ENCODE results near the gene BBX.
"Not testable (repeated sequence)": the region's sequence is repeated elsewhere in the genome, so short reads cannot be mapped to it uniquely, and the experiment has no call there.

Gene BBX

DNA sequence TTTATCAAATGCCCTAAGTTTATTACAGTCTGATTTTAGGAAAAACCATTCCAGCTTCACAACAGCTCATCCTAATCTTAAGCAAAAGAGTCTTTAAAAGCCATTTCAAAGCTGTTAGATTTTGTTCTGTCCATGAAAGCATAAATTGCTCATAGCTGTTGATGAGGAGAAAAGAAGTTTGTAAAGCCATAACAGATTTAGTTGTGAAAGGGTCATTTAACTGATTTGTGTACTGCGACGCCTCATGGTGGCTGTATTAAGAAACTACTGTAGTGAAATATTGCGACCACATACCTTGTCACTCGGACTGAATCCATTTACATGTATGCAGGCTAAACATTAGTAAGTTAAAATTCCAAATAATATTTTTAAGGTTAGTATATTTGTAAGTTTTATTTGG is 20.9 kb downstream of the BBX start:
- DNase-seq, result no peak

DNA sequence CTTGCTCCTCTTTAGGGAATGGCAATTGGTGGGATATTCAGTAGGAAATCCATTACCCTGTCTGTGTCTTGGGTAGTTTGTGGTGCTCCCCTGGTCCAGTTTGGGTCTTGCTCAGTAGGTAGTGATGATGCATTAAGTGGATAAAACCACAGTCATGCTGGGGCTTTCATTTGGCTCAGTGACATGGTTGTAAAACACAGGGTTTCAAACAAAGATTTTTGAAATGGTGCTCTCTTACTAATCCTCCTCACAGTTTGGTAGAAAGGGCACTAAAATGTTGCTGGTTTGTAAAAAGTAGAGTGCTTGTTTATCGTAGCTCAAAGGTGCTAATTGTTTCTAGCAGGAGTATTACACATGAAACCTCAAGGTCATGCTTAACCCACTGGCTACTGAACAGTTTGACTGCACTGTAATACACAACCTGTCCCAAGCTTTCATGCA is 22.9 kb downstream of the BBX start:
- DNase-seq, result no peak

DNA sequence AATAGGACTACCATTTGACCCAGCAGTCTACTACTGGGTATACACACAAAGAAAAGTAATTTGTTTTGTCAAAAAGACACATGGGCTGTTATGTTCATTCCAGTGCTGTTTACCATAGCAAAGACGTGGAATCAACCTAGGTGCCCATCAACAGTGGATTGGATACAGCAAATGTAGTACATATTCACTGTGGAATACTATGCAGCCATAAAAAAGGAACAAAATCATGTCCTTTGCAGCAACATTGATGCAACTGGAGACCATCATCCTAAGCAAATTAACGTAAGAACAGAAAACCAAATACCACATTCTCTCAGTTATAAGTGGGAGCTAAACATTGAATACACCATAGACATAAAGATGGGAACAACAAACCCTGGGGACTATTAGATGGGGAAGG is 25.8 kb downstream of the BBX start:
- no peak for DNase-seq

DNA sequence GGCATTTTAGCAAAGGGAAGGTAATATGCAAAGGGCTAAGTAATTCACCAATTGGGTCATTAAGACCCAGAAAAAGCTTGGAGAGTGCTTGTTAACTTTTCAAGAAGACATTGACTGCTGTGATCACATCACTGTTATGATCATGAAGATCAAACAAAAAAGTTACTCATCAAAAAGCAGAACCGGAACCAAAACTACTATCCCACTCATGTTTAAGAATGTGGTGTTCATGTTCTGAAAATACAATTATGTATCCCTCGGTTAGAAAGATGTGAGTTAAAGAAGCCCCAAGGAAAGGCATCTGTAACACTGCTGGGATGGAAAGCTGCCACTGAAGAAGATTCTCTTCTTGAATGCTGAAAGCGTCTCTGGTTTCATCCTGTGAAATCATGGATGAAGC is 32.6 kb downstream of the BBX start:
- no peak for DNase-seq

DNA sequence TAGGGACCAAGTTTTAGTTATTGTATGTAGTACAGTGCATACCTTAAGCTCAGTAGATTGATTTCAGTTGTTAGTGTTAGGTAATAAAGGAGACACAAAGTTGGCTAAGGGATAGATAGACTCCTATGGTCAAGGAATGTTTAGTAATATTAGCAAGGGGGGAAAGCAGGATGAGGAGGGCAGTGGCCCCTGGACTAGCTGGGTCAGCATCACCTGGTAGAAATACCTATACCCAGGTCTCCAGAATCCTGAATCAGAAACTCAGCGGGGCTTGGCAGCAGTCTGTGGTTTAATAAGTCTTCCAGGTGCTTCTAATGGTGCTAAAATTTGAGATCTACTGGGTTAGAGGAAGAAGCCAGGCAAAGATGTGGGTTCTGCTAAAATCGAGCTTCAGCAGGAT is 35.0 kb downstream of the BBX start:
- no peak for DNase-seq

DNA sequence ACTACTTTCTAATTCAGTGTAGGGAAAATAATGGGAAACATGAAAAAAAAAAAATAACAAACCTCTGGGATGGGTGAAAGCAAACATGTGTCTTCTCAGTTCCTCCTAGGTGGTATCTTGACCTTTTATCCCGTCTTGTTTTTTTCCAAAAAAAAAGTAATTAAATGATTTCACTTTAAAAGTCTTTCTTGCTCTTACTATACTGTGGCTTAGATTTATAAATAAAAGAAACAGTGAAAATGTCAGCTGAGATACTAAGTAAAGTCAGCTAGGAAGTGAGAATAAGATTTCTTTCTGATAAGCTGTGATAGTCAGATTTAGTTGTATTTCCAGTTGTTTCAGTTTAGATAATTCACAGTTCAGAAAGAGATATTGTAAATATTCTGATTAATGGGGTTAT is 37.4 kb downstream of the BBX start:
- no peak for DNase-seq

DNA sequence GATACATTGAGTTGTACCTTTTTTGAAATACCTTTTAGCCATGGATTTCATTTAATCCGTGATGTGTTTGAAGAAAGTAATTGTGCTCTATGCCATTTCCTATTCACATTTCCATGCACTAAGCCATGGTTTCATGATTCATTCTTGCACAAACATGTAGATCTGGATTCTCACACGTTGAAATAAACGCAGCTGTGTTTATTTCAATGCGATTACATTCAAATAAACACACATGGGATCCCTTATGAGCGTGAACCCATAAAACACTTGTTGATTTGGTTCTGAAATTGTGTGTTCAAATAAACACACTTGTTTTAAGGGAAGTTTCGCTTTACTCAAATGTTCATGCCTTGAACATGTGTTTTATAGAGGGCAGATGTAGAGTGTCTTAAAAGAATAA is 39.2 kb downstream of the BBX start:
- DNase-seq, result no peak

DNA sequence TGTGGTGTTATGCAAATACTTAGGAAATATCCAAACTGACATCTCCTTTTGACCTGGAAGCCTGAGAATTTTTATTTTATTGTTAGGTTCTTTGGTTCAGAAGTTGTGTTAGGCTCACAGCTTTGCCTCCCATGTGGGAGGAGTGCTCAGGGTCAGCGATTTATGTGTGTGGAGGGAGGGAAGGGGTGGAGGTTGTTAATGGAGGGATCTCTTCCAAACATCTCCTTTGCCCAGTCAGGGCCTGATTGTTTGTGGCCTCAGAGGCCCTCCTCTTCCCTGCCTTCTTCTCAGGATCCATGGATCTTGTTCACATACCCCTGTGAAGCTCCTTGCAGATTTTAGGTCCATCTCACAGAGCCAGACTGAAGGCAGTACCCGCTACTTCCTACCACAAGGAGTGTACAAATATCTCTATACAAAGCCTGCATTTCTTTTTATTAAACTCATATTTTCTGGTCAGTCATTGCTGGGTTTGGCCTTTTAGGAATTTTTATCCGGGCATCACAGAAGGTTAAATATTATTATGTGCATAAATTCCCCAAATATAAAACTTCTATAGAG is 40.3 kb downstream of the BBX start:
- no peak for DNase-seq

DNA sequence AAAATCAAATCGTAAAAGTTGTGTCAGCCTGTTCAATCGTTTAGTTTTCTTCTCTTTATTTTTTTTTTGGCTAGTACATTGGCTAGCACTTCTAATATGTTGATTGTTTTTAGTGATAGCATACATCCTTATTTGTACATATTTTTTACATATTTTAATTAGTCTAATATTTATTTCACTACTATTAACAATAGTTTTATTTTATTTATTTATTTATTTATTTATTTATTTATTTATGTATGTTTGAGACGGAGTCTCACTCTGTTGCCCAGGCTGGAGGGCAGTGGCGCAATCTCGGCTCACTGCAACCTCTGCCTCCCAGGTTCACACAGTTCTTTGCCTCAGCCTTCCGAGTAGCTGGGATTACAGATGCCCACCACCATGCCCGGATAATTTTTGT is 42.5 kb downstream of the BBX start:
- not testable (repeated sequence) for DNase-seq

DNA sequence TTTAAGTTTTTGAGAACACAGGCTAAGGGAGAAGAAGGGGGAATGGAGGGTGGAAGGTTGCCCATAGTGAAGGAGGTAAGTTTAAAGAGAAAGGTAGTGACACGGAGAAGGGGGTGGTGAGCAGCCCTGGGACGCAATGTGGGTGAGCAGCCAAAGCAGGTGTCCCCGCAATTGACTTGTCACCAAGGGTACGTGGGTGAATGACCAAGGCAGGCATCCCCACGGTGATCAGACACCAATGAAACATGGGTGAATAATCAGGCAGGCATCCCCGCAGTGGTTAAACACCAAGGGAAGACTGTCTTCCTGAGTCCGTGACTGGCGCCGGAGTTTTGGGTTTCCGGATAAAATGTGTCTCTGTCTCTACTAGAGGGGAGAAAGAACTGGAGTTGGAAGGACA is 48.3 kb downstream of the BBX start:
- not testable (repeated sequence) for DNase-seq

DNA sequence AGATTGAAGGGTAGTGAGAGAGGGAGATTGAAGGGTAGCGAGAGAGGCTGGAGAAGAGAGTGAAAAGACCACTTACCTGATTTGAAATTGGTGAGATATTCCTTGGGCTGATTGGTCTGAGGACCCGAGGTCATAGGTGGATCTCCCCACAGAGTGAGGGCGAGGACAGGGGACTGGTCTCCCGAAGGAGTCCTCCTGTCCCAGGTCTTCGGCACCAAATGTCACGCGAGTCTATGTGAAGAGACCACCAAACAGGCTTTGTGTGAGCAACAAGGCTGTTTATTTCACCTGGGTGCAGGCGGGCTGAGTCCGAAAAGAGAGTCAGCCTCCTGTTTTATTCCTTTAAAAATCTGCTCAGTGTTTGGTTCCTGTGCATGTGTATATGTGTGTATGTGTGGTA is 48.7 kb downstream of the BBX start:
- not testable (repeated sequence) for DNase-seq

DNA sequence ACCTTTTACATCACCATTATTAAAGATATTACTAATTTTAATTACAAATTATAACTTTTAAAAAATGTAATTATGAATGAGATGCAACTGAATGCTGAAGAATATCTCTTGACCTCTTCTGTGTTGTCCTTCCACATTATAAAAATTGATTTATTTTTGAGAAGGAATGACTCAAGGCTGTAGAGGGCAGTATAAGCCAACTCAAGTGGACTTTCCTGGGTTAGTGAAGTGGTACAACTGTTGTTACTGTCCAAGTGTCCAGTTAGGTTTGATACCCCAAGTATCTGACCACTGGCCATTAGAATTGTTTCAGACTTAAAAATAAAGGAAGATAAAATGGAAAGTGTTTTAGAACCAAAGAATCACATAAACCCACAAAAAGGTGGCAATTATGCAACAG is 51.9 kb downstream of the BBX start:
- DNase-seq, result no peak

DNA sequence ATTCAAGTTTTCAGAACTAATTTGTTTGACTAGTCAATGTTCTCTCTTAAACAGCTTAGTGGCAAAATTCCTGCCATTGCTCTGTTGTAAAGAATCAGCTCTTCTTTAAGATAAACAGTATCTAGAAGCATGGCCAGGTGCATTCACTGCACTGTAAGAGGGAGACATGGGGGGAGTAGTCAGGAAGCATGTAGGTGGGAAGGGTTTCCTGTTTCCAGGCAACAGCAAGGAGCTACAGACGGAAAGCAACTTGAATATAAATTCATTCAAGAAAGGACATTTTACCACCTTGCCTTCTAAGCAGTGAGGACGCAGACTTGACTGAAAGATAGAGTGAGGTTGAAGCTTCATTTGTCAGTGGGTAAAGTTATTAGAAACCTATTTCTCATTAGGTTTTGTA is 55.3 kb downstream of the BBX start:
- DNase-seq, result no peak

DNA sequence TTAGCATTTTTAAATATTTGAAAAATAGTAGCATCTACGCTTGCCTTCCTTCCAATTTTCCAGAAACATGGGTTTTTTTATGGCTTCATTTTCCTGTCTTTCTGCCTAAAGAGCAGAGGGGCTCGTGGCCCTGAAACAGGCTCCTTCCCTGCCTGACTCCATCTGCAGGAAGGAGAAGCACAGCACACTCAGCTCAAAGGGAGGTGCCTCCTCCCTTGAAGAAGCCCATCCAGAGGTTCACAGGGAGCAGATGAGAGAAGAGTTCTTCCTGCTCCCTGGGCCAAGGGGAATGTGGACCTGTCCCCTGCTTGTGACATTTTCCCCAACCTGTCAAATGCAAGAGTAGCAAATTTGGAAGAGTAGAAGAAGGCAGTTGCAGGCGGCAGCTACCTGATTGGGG is 55.8 kb downstream of the BBX start:
- no peak for DNase-seq

DNA sequence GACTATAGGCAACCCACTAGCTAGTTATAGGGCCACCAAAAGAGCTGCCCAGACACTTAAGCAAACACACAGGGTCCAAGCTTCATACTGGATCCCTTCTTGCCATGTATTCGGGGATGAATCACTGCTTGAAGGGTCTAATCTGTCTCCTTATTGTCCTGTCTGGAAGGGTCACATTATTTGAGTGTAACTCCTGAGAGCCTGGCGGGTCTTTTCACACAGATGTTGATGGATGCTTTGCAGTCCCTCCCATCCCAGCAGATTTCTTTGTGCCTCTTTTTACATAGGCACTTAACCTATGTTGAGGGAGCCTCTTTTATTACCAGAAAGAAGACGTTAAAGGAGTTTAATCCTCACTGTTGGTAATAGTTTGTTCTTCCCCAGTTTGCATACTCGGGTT is 56.6 kb downstream of the BBX start:
- DNase-seq, result no peak

DNA sequence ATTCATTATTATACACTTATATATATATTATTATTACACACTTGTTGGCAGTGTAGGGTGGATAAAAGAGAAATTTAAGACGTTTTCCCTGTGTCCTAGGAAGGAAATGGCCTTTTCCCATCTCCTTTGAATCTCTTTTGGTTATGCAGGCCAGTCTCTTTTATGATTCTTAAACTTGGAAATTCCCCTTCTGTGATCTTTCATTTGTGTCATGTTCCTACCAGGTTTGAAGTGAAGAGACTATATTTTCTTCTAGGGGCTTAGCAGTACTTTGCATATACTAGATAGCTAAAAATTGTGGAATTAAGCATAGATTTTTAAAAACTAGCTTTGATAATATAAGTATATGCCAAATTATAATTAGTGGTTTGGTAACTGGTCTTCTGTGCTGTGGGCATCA is 58.5 kb downstream of the BBX start:
- no peak for DNase-seq

DNA sequence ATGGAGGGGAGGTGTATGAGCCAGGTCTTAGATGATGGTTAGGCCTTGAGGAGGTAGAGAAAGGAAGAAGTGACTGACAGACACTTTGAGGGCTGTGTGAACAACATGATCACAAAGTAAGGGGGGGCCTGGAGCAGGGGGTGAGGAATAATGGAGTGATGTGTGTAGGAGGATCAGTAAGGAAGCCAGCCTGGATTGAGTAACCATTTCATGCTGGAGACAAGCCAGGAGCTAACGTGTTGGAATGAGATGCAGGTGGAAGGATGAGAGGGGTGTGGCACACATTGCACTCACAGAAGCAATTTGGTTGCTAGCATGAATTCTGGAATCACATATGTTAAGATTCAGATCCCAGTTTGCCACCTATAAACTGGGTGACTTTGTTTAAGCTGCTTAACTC is 65.5 kb downstream of the BBX start:
- DNase-seq, result no peak

DNA sequence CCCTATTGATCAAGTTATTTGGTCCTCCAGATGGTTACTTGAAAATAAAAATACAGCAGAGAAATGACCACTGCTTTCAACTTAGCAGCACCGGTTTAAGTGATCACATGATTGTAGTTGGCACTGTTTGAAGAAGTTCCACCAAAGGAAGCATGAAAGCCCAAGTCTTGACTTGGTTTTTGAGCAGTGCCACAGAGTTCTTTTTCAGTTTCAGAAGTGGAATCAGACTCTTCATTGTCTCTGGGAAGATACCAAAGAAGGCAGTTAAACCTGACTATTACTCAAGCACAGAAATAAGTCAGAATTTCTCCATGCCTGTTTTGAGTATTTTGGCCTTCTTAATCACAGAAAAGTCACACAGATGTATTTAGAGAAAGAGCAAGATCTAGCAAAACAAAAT is 66.7 kb downstream of the BBX start:
- DNase-seq, result no peak

DNA sequence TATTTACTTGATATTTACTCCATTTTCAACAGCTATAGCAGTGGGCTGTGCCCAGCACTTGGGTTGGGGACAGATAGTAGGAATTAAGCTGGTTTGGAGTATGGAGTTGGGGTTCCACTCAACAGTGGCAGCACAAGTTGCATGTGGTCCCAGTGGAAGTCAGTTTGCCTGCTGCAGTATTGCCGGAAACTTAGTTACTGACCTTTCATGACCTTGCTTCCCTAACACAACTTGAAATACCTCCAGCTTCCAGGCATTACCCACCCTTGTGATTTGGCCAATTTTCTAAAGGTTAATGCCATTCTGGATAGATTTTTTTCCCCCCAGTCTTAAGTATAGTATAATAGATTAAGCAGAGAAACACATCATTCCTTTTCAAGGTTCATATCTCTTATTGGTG is 68.0 kb downstream of the BBX start:
- DNase-seq, result no peak

DNA sequence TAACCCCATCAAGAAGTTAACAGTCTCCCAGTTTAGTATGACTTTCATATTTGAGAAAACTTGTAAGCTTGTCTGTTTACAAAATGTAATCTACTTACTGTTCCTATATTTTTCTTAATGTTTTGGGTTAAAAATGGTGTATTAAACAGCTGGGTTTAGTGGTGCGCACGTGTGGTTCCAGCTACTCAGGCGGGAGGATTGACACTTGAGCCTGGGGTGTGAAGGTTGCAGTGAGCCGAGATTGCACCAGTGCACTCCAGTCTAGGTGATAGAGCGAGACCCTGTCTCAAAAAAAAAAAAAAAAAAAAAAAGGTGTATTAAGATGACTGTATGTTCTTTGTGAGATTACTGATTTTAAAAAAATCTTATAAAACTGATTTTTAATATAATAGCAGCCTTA is 69.3 kb downstream of the BBX start:
- no peak for DNase-seq

DNA sequence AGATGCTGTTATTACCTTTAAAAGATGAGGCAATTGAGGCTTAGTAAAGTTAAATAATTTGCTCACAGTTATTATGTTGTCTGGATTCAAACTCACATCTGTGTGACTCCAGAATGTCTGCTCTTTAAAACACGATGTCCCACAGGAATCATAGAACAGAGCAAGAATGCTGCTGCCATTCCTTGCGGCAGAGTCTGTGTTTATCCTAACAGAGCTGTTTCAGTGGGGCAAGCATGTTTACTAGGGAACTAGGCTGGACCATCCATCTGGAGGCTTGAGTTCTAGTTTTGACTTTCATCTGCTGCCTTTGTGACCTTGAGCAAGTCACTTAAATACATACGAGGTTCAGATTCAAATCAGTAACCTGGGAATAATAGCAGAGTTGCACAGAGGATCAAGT is 72.1 kb downstream of the BBX start:
- no peak for DNase-seq

DNA sequence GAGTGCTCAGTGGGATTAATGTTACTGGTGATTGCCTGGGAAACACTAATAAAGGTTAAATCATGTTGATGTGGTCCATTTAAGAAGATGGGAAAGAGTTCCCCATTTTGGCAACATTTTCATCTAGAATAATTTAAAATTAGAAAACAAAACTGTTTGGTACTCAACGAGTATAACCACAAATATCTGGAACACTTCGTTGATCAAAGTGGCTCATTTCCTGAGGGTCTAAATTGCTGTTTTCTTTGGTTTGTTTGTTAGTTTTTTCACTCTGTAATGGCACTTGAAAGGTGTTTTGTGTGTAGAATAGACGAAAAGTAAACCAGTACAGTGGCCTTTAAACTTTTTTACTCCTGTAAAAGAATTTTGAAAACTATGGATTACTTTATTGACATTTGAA is 73.9 kb downstream of the BBX start:
- no peak for DNase-seq

DNA sequence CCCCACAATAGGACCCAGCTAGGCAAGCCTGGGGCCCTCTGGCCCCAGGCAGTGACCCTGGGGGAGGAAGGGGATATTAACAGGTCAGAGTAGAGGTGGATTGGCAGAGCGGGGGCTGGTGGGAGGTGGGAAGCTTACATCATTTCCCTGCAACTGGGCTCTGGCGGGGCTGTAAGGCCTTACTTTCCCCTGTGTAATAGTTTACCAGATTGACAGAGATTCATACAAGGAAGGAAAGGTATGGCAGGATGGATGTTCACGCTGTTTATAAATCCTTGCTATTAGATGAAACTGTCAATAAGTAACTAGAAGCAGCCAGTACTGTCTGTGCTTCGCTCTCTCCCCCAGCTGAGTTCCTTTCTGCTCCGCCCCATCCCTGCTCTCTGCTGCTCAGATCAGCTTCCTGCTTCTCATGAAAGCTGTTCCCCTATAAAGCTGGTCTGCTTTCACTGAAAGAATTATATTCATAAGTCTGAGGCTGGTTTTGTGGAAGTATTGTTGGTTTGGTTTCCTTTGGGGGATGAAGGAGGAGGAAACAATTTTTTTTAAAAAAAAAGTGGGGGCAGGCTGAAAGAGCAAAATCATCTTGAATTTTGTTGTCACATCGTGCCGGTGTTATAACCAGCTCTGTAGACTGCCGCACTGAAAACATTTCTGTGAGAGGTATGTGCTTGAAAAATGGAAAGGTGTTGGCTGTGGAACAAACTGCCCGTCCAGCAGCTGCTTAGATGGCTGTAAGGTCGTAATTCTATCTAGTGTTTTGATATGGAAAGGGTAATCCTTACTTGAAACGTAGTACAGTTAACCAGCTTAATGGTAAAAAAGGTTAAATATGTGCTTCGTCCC is 76.4 kb downstream of the BBX start:
- no peak for DNase-seq

DNA sequence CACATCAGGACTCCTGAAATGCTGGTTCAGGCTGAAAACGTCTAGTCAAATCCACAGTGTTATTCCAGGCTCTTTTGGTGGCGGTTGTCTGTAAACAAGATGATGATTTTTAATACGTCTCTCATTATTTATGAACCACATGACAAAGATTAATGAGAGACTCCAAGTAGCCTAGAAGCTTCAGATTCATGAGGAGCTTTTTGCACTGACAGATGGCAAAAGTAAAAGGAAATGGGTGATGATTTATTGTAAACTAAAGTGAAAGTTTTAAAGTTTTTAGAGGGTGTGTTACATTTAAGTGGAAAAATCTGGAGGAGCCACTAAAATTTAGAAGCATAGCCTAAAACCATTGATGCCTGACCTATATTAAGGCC is 77.0 kb downstream of the BBX start:
- no peak for DNase-seq

DNA sequence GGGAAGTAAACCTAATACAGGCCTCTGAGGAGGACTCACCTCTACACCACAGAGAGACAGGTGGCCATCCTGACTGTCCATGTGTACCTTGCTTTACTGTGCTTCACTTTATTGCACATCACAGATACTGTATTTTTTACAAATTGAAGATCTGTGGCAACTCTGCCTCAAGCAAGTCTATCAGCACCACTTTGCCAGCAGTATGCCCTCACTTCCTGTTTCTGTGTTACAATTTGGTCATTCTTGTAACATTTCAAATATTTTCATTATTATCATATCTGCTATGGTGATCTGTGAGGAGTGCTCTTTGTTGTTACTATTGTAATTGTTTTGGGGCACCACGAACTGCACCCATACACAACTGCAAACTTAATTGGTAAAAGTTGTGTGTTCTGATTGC is 78.0 kb downstream of the BBX start:
- no peak for DNase-seq

All from NCI-H345 (cell line).